Pons (tissue), 1 donor: Measurements from ENCODE around the gene PRF1.
"Not testable (repeated sequence)": the region's sequence is repeated elsewhere in the genome, so short reads cannot be mapped to it uniquely, and the experiment has no call there.

Experiments
- DNase-seq: peaks from one replicate; pipeline ENCODE4 v3.0.0-alpha.2; 2016; ENCODE audit warnings: low spot score

Gene PRF1

DNA sequence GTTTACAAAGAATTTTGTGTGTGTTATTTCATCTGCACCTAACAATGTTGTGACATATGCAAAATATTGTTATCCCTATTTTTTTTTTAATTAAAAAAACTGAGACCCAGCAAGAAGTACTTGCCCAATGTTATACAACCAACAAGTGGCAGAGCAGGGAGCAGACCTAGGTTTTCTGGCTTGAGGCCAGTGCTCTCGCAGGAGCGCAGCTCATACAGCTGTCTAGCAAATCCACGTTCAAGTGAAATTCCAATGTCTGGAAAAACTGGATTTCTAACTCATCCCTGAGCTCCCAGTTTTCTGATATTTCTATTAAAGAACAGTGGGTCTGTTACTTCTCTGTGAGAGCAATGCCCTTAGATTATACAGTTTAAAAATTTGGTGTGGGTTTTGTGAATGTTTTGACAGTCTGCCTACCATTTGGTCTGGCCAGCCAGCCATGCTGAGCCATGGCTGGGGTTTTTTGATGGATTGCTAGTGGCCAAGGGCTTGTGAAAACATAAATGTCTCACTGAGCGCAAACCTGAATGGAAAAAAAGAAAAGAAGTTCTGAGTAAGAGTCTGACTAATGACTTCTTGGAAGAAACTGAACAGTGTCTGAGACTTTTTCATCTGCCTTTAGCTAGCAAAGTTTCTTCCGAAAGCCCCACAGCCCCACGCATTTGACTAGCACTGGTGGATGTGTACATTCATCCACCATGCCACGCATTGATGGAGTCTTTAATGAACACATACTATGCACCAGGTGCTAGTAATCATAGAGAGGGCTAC is 15.4 kb upstream of the PRF1 start:
- no peak for DNase-seq

DNA sequence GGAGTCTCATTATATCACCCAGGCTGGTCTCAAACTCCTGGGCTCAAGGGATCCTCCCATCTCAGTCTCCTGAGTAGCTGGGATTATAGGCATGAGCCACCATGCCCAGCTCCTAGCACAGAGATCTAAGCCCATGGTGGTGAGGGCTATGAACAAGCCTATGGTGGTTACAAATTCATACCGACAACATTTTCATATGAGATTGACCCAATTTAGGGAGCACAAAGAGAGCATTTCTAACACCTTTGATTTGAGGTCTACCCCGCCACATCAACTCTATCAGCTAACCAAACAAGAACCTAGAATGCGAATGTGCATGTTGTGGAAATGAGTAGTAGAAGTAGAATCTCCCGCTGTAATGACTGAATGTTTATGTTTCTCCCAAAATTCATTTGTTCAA is 14.2 kb upstream of the PRF1 start:
- no peak for DNase-seq

DNA sequence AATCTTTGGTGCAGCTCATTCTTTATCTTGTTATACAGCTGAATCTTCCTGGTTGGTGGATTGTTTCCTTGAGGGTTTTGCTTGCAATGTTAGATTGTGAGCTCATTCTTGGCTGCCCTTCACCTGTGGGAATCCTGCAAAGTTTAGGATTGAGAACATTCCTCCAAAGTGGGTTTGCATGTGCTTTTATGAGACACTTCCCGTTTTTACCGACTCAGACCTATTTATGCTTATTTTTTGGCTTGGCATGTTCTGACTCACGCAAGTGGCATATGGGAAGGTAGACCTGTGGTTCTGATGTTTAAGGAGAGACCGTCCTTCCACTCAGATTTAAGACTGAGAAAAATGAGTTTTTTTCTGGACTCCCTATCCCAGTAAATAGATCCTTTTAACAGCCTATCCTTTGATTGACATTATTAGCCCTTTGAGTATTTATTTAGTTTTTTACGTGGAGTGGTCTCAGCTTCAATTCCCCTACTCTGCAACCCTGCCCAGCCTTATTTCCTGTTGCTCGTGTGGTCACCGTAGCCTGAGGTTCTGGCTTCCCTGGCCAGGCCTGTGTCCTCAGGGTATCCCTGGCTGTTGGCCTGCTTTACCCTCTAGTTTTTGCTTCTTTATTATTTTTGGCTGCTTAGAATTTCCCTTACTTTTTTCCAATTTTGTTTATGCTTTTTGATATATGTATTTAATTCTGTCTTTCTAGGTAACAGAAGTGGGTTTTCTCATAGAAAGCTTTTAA is 13.4 kb upstream of the PRF1 start:
- DNase-seq, result no peak

DNA sequence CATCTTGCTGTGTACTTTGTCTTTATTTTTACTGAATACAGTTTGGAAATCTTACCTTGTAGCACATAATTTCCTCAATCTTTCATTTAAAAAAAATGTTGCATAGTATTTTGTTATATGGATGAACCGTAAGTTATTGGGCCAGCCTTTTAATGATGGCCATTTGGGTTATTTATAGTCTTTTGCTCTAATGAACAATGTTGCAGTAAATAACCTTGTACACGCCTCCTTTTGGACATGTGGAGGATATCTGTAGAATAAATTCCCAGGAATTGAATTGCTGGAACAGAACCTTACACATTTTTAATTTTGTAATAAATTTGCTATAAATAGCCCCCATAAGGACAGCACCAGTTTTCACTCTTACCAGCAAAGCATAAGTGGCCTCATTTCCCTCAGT is 12.7 kb upstream of the PRF1 start:
- no peak for DNase-seq

DNA sequence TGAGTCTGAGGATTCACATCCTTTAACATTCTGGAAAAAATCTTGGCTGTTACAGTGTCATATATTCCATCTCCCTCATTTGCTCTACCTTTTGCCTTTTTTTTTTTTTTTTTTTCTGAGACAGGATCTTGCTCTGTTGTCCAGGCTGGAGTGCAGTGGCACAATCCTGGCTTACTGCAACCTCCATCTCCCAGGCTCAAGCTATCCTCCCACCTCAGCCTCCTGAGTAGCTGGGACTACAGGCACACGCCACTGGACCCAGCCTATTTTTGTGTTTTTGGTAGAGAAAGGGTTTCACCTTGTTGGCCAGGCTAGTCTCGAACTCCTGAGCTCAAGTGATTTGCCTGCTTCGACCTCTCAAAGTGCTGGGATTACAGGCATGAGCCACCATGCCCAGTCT is 11.8 kb upstream of the PRF1 start:
- not testable (repeated sequence) for DNase-seq

DNA sequence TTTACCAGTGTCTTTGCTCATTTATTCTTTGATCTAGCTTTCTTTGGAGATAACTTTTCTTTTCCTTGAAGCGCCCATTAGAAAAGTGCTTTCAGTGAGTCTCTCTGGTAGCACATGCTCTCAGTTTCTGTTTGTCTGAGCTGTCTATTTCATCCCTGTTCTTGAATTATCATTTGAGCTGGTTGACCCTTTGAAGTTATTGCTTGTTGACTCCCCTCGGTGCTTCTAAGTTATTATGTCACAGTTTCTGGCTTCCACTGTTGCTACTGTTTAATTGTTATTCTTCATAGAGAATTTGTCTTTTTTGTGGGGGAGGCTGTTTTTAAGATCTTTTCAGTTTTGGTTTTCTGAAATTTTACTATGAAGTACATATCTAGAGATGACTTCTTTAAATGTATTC is 11.4 kb upstream of the PRF1 start:
- no peak for DNase-seq

DNA sequence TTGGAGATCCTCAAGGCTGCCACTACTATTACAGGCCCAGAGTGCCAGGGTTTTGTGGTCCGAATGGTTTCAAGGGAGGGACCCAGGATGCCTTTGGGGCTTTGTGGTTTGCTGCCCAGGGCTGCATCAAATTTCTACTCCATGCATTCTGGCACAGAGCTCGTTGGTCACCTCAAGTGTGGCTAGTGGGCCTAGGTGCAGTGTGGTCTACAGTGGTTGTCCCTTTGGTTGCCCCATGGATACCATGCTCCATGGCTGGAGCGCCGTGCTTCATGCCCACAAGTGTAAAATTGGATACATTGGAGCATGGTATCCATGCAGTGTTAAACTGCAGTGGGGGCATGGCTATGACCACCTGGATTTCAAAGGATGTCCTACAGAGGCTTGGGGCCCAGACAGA is 5.4 kb upstream of the PRF1 start:
- DNase-seq, result no peak

DNA sequence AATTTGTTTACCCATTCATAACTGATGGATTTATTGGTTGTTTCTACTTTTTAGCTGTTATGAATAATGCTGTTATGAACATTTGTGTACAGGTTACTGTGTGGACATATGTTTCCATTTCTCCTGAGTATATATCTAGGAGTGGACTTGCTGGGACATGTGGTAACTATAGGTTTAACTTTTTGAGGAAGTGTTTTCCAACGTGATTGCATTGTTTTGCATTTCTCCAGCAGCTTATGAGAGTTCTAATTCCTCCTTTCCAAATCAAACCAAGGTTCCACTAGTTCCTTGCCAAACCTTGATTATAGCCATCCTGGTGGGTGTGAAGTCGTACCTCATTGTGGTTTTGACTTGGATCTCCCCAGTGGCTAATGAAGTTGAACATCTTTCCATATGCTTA is 2.6 kb upstream of the PRF1 start:
- no peak for DNase-seq

DNA sequence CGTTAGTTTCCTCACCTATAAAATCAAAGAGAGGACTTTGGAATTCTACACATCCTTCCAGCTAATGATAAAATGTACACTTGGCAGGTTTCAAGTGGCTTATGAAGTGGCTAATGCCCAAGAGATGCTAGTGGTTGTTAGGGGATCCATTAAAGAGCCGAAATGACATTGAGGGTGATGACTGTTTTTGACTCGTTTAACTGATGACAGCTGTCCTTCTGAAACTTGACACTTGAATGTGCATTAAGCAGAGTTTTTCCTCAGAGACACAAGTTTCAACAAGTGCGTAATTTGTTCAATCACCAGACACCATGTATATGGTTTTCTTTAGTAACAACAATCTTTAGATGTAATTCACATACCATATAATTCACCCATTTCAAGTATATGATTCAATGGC is 1.6 kb upstream of the PRF1 start:
- DNase-seq, result no peak

DNA sequence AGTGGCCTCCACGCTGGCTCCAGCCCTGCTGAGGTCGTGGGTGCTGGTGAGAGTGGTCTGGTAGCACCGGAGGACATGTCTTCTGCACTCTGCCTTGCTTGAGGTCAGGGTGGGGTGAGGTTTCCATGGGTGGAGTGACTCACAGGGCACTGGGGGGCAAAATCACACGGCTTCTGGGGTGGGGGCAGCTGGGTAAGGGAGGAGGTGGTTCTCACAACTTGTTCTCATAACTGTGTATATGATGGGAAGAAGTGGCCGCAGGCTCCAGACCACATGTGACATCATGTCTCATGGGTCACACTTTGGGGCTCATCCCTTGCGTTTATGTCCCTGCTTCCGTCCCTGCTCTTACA is 884 bp upstream of the PRF1 start:
- DNase-seq, result no peak

DNA sequence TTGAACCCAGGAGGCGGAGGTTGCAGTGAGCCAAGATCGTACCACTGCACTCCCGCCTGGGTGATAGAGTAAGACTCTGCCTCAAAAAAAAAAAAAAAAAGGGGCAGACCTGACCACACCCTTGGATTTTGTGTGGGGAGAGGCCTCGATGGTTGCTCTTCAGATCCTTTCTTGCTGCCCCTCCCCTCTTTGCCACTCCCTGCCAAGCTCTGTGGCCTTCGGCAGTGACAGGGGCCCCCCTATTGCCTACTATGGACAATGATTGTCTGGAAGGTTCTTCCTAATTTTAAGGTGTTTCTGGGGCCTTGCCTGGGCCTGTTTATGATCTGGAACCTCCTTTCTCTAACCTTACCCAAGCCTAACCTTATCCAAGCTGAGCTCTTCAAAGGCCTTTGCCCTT is 795 bp downstream of the PRF1 start:
- DNase-seq, result no peak

DNA sequence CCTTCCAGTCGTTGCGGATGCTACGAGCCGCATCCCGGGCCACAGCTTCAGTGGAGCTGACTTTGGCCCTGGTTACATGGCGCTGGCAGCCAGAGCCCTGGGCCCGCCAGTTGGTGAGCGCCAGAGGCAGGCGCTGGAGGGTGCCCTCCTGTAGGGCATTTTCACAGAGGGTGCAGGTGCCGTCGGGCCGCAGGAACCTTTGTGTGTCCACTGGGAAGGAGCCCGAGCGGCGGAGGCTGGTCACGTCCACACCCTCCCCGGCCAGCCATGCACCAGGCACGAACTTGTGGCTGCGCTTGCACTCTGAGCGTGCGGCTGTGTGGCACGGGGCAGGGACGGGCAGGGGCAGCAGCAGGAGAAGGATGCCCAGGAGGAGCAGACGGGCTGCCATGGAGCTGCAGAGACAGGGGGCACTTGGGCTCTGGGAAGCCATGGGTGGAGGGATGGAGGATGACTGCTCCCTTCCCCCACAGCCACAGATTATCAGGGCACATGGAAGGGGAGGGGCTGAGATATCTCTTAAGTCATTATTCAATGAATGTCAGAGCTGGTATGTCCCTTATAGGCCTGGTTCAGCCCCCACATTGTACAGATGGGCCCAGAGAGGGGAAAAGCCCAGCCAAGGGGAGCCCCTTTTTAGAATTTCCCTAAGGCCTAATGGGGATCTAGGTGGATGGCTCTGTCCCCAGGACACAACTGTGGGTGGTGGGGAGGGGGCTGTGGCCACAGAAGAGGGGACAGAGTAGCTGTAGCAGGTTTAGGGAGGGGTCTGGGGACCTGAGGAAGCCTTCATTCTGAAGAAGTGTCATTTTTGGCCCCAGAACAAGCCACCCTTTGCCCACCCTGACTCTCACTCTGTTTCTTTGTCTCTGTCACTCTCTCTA is 1.8 kb downstream of the PRF1 start:
- no peak for DNase-seq

DNA sequence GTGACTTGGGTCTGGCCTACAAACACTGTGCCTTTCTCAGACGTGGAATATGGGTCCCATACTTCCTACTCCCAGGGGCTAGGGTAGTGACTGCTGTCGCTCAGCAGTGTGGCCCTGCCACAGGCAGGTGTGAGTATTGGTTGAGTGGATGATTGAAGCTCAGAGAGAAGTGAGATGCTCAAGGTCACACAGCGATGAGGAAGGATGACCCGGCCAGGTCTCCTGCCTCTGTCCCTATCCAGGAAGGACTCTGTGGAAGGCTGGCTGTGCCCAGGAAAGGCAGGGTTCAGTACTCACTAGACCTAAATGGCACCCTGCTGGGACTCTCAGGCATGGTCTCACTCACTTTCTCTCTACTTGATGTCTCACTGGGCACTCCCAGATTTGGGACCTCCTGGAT is 2.8 kb downstream of the PRF1 start:
- DNase-seq, result no peak

DNA sequence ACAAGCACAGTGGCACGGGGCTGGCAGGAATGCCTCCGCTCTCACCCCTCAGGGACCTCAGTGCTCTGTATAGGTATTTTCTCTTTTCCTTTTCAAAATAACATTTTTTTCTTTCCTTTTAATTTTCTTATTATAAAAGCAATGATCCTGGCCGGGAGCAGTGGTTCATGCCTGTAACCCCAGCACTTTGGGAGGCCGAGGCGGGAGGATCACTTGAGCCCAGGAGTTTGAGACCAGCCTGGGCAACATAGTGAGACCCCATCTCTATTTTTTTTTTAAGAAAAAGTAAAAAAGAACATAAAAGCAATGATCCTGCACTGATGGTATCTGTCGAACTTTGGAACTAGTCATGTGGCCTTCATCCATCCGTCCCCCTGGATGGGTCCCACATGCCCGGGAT is 3.2 kb downstream of the PRF1 start:
- no peak for DNase-seq

DNA sequence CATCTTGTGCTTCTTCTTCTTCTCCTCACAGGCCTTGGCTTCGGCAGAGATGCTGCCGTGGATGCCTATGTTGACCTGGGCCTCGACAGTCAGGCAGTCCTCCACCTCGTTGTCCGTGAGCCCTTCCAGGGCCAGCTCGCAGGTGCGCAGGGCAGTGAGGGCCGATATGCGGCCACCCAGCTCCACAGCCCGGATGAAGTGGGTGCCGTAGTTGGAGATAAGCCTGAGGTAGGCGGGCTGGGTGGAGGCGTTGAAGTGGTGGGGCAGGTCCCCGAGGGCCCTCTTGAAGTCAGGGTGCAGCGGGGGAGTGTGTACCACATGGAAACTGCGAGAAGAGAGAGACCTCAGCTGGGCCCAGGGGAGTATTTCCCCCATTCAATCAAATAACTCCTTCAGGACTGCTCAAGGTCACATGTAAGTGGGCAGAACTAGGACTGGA is 3.7 kb downstream of the PRF1 start:
- DNase-seq, result no peak

DNA sequence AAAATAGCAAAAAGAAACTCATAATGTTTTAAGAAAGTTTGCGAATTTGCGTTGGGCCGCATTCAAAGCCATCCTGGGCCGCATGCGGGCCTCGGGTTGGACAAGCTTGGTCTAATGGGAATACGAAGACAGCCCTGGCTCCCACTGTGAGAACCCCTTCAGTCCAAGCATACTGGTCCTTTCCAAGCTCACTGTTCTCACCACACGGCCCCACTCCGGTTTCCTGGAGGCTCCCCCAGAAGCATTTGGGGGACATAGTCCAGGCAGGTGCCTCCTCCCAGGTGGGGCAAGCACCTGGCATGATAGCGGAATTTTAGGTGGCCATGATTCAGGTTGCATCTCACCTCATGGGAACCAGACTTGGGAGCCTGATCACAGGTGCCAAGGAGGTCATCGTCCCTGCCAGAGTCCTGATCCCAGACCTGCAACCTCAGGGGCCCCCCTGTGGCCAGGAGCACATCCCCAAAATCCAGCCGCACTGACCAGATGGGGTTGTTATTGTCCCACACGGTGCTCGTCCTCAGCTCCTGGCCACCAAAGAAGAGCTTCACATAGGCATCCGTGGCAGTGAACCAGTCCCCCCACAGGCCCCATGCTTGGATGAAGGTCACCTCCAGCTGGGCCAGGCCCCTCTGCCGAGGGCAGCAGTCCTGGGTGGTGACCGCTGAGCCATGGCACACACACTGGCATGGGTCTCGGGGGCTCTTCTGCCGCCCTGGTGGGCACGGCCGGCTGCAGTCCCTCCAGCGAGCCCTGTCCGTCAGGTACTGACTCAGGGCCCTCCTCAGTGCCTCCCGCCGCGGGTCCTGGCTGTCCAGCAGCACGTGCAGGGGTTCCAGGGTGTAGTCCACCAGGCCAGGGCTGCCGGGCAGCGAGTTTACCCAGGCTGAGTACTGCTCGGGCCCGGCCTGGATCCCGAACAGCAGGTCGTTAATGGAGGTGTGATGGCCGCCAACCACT is 4.4 kb downstream of the PRF1 start:
- DNase-seq, result no peak

DNA sequence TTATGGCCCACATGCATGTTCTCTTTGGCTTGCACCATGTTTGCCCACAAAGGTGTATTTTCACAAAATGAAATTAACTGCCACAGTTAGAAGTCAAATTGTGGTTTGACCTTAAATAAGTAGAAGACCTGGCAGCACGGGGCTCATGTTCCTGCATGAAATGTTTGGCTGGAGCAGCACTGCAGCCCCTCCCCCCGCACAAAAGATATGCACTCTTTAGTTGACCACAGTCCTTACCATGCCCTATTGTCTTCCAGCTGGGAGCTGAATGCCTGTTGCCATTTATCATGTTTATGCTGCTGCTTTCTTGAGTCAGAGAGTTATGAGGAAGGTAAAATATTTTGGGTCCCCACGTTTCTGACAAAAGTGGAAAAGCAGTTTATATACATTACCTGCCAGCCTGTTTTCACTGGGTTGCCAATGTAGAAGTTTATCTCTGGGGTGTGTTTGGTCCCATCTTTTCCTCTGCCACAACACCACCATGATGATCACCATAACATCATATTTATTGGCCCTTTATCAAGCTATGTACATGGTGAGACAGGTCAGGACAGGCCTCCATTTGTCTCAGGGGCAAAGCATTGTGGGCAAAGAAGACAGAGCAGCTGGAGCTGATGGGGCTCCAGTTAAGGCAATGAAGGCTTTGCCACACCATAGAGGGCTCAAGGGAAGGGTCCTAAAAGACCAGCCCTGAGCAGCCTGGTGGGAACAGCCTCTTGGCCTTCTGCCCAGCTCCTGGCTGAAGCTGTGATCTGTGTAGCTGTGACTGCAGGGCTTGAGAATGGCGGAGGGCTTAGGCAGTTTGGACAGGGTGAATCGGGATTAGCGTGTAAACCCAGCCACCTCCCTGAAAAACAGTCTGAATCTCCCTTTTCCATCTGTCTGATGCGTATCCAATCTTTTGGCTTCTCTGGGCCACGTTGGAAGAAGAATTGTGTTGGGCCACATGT is 5.4 kb downstream of the PRF1 start:
- DNase-seq, result no peak

DNA sequence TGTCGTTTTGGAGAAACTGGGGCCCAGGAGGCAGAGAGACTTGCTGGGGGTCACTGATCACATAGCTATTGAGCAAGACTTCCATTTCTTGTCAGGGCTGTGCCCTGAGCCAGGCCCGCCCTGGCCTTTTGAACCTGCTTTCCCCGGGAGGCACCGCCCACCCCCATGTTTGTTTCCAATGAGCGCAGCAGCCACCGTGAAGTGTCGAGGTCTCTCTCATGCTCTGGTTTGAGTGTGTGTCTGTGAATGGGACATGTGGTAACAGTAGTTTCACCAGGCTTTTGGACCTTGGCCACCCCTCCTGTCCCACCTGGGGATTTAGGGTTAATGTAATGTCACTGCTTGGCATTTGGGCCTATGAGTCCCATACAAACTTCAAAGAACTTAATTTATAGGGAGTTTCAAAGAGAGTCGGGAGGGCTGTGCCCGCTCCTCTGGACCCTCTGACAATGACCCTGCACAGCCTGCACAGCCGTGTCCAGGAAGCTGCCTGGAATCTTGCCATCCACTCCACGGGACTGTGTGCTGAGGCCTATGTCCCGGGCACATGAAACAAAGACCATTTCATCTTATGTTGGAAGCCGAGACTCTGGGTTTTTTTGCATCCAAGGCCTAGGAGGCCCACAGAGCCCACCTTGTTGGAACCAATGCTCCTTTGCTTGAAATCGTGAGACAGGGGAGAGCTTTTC is 6.3 kb downstream of the PRF1 start:
- DNase-seq, result peak; percentile 74

DNA sequence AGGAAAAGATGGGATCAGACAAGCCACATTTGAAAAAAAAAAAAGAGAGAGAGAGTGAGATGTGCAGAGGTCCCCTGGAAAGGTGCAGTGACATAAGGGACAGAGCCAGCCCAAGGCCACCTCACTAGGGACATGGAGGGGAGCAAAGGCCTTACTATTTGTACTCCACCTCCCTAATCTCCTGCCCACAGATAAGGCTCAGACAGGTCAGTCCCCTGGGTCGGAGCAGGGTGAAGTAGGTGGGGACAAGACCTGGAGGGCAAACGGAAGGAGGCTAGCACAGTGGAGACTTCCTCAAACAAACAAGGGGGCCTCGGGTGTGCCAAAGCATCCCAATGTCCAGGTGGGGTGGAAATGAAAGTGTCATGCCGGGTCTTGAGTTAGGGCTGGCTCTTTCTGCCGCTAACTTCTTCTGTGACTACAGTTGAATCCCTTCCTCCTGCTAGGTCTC is 7.0 kb downstream of the PRF1 start:
- DNase-seq, result no peak

DNA sequence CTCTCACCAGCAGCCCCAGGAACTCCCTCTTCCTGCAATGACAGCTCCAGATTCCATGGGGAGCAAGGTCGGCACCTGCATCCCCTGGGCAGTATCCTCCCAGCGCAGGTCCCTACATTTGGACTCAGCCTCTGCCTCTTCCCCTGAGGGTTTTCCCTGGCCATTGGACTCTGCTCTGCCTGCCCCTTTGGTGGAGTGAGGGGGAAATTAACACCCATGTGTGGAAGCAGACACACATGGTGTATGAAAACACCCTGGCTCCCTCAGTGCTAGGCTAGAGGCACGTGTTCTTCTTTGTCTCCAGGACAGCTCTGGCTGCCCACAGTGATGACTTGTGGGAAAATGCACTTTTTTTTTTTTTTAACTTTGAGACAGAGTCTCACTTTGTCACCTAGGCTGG is 8.4 kb downstream of the PRF1 start:
- DNase-seq, result no peak
